ENCODE results near the gene ADGRG6. TPM values are rescaled to one million over a fixed set of nuclear protein-coding genes. Genes with fewer than 3 reads are reported as not detected.

Gene ADGRG6
- total and polyA plus RNA-seq, 9 of the 15 experiments (the other 6 are each of a cell fraction or from before 2014, with no cell fraction given) = under 0.01 to 0.11 (median 0.05) TPM; not detected in 5

GRCh38 chr6:142369266-142369665, 67.5 kb downstream of the ADGRG6 start (continued):
- TF ChIP-seq ZNF639 (CRISPR knock-in tag; conservative IDR thresholded peaks at IDR 0.05 in 1 of 2, IDR thresholded peaks at IDR 0.05 in 1 of 2) = no peak
- TF ChIP-seq NR3C1 (CRISPR knock-in tag; IDR thresholded peaks at IDR 0.05) = no peak
- TF ChIP-seq PKNOX1 (IDR thresholded peaks at IDR 0.05) = no peak
- no peak for TF ChIP-seq KHSRP (IDR thresholded peaks at IDR 0.05)
- TF ChIP-seq ZNF695 (CRISPR knock-in tag; IDR thresholded peaks at IDR 0.05) = no peak
- TF ChIP-seq ZNF507 (tag; conservative IDR thresholded peaks at IDR 0.05) = no peak
- no peak for TF ChIP-seq FOXM1 (IDR thresholded peaks at IDR 0.05; ENCODE audit: low read depth)
- no peak for TF ChIP-seq FOXM1 (CRISPR knock-in tag; IDR thresholded peaks at IDR 0.05; ENCODE audit: low read depth)
- no peak for TF ChIP-seq TBL1XR1 (IDR thresholded peaks at IDR 0.05; ENCODE audit: low read length in 2 of 2)
- no peak for TF ChIP-seq TCFL5 (CRISPR knock-in tag; conservative IDR thresholded peaks at IDR 0.05)
- TF ChIP-seq STAT5A (IDR thresholded peaks at IDR 0.05; ENCODE audit: borderline replicate concordance, low read length) = no peak
- no peak for TF ChIP-seq GMEB1 (CRISPR knock-in tag; IDR thresholded peaks at IDR 0.05)
